SK-N-SH treated with all-trans-retinoic acid at 6 μM for 48 hours (cell line): ENCODE measurements around the gene GATC.

Experiments used
- ATAC-seq: fragments of 200-7000 bp; cut with Tn5 transposase; 3 replicates; pipeline ENCODE4 v1.9.1; 2020; ENCODE audit warnings: mild to moderate bottlenecking, moderate library complexity
- ARNTL ChIP-seq: fragments of 450-650 bp; formaldehyde crosslinking; IDR thresholded peaks from 2 replicates; pipeline ENCODE4 v1.5.0; 2020; ENCODE audit warnings: low read depth, mild to moderate bottlenecking, moderate library complexity, borderline replicate concordance
- BACH2 ChIP-seq: fragments of 250-450 bp; sonication (Bioruptor Pico); IDR thresholded peaks from 2 replicates; pipeline ENCODE4 v1.9.0; 2021; ENCODE audit warnings: mild to moderate bottlenecking, borderline replicate concordance
- CSDC2 ChIP-seq: fragments of 250-450 bp; sonication (Bioruptor Pico); IDR thresholded peaks from 2 replicates; pipeline ENCODE4 v1.5.0; 2020; ENCODE audit warnings: mild to moderate bottlenecking, moderate library complexity
- ESRRG ChIP-seq: fragments of 250-450 bp; sonication (Bioruptor Pico); IDR thresholded peaks from 2 replicates; pipeline ENCODE4 v1.6.1; 2021; ENCODE audit warnings: mild to moderate bottlenecking
- GLIS3 ChIP-seq: fragments of 250-450 bp; sonication (Bioruptor Pico); IDR thresholded peaks from 2 replicates; pipeline ENCODE4 v1.5.0; 2020; ENCODE audit warnings: mild to moderate bottlenecking, moderate library complexity
- ISL1 ChIP-seq: fragments of 250-450 bp; sonication (Bioruptor Pico); IDR thresholded peaks from 2 replicates; pipeline ENCODE4 v2.1.2; 2022; ENCODE audit warnings: mild to moderate bottlenecking, moderate library complexity
- OSR1 ChIP-seq: fragments of 250-450 bp; sonication (Bioruptor Pico); IDR thresholded peaks from 2 replicates; pipeline ENCODE4 v1.8.0; 2022; ENCODE audit warnings: moderate library complexity, mild to moderate bottlenecking, inconsistent platforms
- PPARA ChIP-seq: fragments of 250-450 bp; sonication (Bioruptor Pico); IDR thresholded peaks from 2 replicates; pipeline ENCODE4 v1.5.0; 2020; ENCODE audit warnings: mild to moderate bottlenecking, borderline replicate concordance
- RARB ChIP-seq: fragments of 250-450 bp; sonication (Bioruptor Pico); IDR thresholded peaks from 2 replicates; pipeline ENCODE4 v1.8.0; 2021; ENCODE audit warnings: mild to moderate bottlenecking, moderate library complexity
- SNAI2 ChIP-seq: fragments of 250-450 bp; sonication (Bioruptor Pico); IDR thresholded peaks from 2 replicates; pipeline ENCODE4 v1.5.0; 2020; ENCODE audit warnings: mild to moderate bottlenecking, moderate library complexity
- TCF4 ChIP-seq: fragments of 250-450 bp; sonication (Bioruptor Pico); IDR thresholded peaks from 2 replicates; pipeline ENCODE4 v1.8.0; 2021; ENCODE audit warnings: mild to moderate bottlenecking, moderate library complexity, borderline replicate concordance
- ZFP3 ChIP-seq: fragments of 250-450 bp; sonication (Bioruptor Pico); IDR thresholded peaks from 2 replicates; pipeline ENCODE4 v1.5.0; 2020; ENCODE audit warnings: mild to moderate bottlenecking, moderate library complexity
- ZFP30 ChIP-seq: fragments of 450-650 bp; formaldehyde crosslinking; IDR thresholded peaks from 2 replicates; pipeline ENCODE4 v1.5.0; 2022; ENCODE audit warnings: mild to moderate bottlenecking, moderate library complexity
- ZNF565 ChIP-seq: fragments of 450-650 bp; formaldehyde crosslinking; conservative IDR thresholded peaks from 2 replicates; pipeline ENCODE4 v1.5.0; 2020; ENCODE audit warnings: low read depth, mild to moderate bottlenecking, moderate library complexity
- ZNF70 ChIP-seq: fragments of 450-650 bp; formaldehyde crosslinking; IDR thresholded peaks from 2 replicates; pipeline ENCODE4 v1.5.0; 2020; ENCODE audit warnings: mild to moderate bottlenecking, moderate library complexity
- ZNF8 ChIP-seq: fragments of 450-650 bp; formaldehyde crosslinking; IDR thresholded peaks from 2 replicates; pipeline ENCODE4 v1.5.0; 2020; ENCODE audit warnings: mild to moderate bottlenecking, moderate library complexity
- TF ChIP-seq, protein P1 (sequence below): fragments of 250-450 bp; sonication (Bioruptor Pico); IDR thresholded peaks from 2 replicates; pipeline ENCODE4 v1.8.0; 2020; ENCODE audit warnings: mild to moderate bottlenecking, moderate library complexity, borderline replicate concordance
- TF ChIP-seq, protein P2 (sequence below): fragments of 250-450 bp; sonication (Bioruptor Pico); IDR thresholded peaks from 2 replicates; pipeline ENCODE4 v1.5.1; 2021; ENCODE audit warnings: mild to moderate bottlenecking, moderate library complexity
- TF ChIP-seq, protein P3 (sequence below): fragments of 250-450 bp; sonication (Bioruptor Pico); IDR thresholded peaks from 2 replicates; pipeline ENCODE4 v1.5.0; 2020; ENCODE audit warnings: mild to moderate bottlenecking, moderate library complexity
- TF ChIP-seq, protein P4 (sequence below): fragments of 250-450 bp; sonication (Bioruptor Pico); IDR thresholded peaks from 2 replicates; pipeline ENCODE4 v1.8.0; 2021; ENCODE audit warnings: low read depth, mild to moderate bottlenecking, moderate library complexity, borderline replicate concordance
- TF ChIP-seq, protein P5 (sequence below): fragments of 250-450 bp; sonication (Bioruptor Pico); IDR thresholded peaks from 2 replicates; pipeline ENCODE4 v1.5.1; 2020; ENCODE audit warnings: low read depth, mild to moderate bottlenecking, moderate library complexity

The GATC gene, protein sequence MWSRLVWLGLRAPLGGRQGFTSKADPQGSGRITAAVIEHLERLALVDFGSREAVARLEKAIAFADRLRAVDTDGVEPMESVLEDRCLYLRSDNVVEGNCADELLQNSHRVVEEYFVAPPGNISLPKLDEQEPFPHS

DNA sequence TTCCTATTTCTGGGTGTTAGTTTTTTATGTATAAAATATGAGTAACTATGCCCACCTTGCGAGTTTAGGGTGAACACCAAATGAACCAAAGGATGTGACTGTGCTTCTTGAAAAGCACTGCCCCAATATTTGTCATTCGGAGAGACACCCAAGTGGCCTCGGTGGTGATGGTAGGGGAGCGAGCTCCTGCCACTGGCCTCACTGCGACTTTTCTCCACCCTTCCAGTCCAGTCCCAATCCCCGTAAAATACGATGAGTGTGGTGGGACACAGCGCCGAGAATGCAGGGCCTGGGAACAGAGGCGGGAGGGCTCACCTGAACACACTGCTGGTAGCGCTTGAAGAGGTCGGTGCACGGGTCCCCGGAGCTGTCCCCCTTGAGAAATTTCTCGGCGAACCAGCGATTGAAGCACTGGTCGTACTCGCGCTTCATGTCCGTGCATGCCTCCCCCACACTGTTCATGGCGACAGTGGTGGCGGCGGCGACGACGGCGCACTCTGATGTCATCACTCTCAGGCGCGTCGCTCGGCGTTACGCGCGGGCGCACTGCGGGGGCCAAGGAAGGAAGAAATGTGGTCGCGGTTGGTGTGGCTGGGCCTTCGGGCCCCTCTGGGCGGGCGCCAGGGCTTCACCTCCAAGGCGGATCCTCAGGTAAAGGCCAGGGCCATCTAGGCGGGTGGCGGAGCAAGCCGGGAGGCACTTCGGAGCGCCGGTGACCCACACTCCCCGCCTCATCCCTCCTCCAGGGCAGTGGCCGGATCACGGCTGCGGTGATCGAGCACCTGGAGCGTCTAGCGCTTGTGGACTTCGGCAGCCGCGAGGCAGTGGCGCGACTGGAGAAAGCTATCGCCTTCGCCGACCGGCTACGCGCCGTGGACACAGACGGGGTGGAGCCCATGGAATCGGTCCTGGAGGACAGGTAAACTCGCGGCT, at the start of gene GATC, which contains the start of gene TRIAP1:
TSS of gene GATC (plus strand) at position 534 of the 933 bp plus-strand sequence. CDS start at position 571, 37 bp downstream.
TSS of gene TRIAP1 (minus strand) at position 474 of the 933 bp plus-strand sequence. CDS start at position 462, 12 bp downstream.
- ATAC-seq = peak; percentile 93
- no peak for TF ChIP-seq ZNF565 (CRISPR knock-in tag)
- TF ChIP-seq, protein P1, sequence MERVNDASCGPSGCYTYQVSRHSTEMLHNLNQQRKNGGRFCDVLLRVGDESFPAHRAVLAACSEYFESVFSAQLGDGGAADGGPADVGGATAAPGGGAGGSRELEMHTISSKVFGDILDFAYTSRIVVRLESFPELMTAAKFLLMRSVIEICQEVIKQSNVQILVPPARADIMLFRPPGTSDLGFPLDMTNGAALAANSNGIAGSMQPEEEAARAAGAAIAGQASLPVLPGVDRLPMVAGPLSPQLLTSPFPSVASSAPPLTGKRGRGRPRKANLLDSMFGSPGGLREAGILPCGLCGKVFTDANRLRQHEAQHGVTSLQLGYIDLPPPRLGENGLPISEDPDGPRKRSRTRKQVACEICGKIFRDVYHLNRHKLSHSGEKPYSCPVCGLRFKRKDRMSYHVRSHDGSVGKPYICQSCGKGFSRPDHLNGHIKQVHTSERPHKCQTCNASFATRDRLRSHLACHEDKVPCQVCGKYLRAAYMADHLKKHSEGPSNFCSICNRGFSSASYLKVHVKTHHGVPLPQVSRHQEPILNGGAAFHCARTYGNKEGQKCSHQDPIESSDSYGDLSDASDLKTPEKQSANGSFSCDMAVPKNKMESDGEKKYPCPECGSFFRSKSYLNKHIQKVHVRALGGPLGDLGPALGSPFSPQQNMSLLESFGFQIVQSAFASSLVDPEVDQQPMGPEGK (CRISPR knock-in tag) = peak; percentile 21; the same call in 1 of the 2 replicates
- TF ChIP-seq PPARA (CRISPR knock-in tag) = no peak
- TF ChIP-seq SNAI2 (CRISPR knock-in tag) = no peak
- no peak for TF ChIP-seq ZNF70 (CRISPR knock-in tag)
- TF ChIP-seq, all 23 proteins: peak for 1

DNA sequence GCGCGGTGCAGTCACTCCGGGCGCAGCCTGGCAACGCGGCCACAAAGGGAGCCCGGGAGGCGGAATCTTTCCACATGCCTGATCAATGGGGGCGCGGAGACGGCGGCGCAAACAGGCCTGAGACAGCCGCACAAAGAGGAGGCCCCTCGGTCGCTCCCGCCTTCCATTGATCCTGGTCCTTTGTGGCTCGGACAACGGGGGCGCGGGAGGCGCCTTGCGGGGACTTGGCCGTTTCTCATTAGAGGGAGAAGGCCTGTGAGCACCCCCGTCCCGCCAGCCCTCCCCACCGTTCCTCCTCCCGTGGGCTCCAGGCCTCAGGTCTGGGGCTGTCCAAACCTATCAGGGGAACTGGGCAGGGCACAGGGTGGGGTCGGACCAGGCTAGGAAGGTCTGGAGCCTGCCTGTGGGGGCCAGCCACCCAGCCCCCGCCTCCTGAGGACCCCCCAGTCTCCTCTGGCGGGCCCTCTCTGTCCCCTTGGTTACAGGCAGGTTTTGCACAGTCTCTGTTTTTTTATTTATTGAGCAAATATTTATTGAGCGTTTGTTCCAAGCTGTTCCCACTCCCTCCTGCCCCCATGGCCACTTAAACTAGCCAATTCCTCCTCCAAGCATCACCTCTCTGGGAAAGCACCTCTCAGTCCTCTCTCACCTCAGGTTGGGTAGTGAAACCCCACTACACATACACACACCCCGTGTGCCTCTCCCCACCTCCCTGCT, 48.3 kb upstream of the GATC start:
- ATAC-seq = no peak
- no peak for TF ChIP-seq SNAI2 (CRISPR knock-in tag)
- no peak for TF ChIP-seq ZNF565 (CRISPR knock-in tag)
- no peak for TF ChIP-seq OSR1 (CRISPR knock-in tag)
- TF ChIP-seq GLIS3 (CRISPR knock-in tag) = no peak
- no peak for TF ChIP-seq ZFP30
- TF ChIP-seq, protein P2, sequence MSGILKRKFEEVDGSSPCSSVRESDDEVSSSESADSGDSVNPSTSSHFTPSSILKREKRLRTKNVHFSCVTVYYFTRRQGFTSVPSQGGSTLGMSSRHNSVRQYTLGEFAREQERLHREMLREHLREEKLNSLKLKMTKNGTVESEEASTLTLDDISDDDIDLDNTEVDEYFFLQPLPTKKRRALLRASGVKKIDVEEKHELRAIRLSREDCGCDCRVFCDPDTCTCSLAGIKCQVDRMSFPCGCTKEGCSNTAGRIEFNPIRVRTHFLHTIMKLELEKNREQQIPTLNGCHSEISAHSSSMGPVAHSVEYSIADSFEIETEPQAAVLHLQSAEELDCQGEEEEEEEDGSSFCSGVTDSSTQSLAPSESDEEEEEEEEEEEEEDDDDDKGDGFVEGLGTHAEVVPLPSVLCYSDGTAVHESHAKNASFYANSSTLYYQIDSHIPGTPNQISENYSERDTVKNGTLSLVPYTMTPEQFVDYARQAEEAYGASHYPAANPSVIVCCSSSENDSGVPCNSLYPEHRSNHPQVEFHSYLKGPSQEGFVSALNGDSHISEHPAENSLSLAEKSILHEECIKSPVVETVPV (CRISPR knock-in tag) = no peak
- no peak for TF ChIP-seq ISL1 (CRISPR knock-in tag)
- no peak for TF ChIP-seq RARB
- TF ChIP-seq, protein P3, sequence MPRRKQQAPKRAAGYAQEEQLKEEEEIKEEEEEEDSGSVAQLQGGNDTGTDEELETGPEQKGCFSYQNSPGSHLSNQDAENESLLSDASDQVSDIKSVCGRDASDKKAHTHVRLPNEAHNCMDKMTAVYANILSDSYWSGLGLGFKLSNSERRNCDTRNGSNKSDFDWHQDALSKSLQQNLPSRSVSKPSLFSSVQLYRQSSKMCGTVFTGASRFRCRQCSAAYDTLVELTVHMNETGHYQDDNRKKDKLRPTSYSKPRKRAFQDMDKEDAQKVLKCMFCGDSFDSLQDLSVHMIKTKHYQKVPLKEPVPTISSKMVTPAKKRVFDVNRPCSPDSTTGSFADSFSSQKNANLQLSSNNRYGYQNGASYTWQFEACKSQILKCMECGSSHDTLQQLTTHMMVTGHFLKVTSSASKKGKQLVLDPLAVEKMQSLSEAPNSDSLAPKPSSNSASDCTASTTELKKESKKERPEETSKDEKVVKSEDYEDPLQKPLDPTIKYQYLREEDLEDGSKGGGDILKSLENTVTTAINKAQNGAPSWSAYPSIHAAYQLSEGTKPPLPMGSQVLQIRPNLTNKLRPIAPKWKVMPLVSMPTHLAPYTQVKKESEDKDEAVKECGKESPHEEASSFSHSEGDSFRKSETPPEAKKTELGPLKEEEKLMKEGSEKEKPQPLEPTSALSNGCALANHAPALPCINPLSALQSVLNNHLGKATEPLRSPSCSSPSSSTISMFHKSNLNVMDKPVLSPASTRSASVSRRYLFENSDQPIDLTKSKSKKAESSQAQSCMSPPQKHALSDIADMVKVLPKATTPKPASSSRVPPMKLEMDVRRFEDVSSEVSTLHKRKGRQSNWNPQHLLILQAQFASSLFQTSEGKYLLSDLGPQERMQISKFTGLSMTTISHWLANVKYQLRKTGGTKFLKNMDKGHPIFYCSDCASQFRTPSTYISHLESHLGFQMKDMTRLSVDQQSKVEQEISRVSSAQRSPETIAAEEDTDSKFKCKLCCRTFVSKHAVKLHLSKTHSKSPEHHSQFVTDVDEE (CRISPR knock-in tag) = no peak
- TF ChIP-seq ESRRG = no peak
- no peak for TF ChIP-seq PPARA (CRISPR knock-in tag)
- TF ChIP-seq, protein P4, sequence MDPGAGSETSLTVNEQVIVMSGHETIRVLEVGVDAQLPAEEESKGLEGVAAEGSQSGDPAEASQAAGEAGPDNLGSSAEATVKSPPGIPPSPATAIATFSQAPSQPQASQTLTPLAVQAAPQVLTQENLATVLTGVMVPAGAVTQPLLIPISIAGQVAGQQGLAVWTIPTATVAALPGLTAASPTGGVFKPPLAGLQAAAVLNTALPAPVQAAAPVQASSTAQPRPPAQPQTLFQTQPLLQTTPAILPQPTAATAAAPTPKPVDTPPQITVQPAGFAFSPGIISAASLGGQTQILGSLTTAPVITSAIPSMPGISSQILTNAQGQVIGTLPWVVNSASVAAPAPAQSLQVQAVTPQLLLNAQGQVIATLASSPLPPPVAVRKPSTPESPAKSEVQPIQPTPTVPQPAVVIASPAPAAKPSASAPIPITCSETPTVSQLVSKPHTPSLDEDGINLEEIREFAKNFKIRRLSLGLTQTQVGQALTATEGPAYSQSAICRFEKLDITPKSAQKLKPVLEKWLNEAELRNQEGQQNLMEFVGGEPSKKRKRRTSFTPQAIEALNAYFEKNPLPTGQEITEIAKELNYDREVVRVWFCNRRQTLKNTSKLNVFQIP (CRISPR knock-in tag) = no peak
- no peak for TF ChIP-seq CSDC2
- TF ChIP-seq ZFP3 = no peak
- no peak for TF ChIP-seq TCF4 (CRISPR knock-in tag)
- TF ChIP-seq BACH2 = no peak
- TF ChIP-seq, protein P5, sequence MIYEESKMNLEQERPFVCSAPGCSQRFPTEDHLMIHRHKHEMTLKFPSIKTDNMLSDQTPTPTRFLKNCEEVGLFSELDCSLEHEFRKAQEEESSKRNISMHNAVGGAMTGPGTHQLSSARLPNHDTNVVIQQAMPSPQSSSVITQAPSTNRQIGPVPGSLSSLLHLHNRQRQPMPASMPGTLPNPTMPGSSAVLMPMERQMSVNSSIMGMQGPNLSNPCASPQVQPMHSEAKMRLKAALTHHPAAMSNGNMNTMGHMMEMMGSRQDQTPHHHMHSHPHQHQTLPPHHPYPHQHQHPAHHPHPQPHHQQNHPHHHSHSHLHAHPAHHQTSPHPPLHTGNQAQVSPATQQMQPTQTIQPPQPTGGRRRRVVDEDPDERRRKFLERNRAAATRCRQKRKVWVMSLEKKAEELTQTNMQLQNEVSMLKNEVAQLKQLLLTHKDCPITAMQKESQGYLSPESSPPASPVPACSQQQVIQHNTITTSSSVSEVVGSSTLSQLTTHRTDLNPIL (CRISPR knock-in tag) = no peak
- no peak for TF ChIP-seq ARNTL (CRISPR knock-in tag)
- no peak for TF ChIP-seq ZNF8 (CRISPR knock-in tag)
